HT1080 (cell line): ENCODE results near the gene KBTBD7. TPM values are rescaled to one million over a fixed set of nuclear protein-coding genes. Genes with fewer than 3 reads are reported as not detected.

Source experiments
- DNase-seq: peaks from one replicate; pipeline ENCODE4 v3.0.0-alpha.2; 2015; ENCODE audit warnings: low read depth
- polyA plus RNA-seq, 2 experiments: library from polyadenylated mRNA; depleted of rRNA; stranded (reverse); fragments of >200 nt; gene quantifications; 2 replicates each; pipeline ENCODE4 v1.2.3, GENCODE V29; 2015
- total RNA-seq: library from RNA; depleted of rRNA; stranded (reverse); fragments of >200 nt; shearing (Covaris generic); gene quantifications from 2 replicates; pipeline ENCODE4 v1.2.3, GENCODE V29; 2014; rRNA removed

KBTBD7 gene
- total RNA-seq: 4.1 and 4.3 TPM in 2 replicates
- 4.0 and 5.1 TPM in 2 replicates for polyA plus RNA-seq (2015; cell fraction: cytosol; rRNA removed)
- polyA plus RNA-seq (2015; cell fraction: nucleus; rRNA removed): 7.7 and 8.2 TPM in 2 replicates

- peak; percentile 98 for DNase-seq
Measured at GRCh38 chr13:41193919-41194824, at the start of gene KBTBD7. TSS of gene KBTBD7 (minus strand) at chr13:41194569. CDS start at chr13:41194257, 312 bp downstream.

- no peak for DNase-seq
Measured at GRCh38 chr13:41241626-41242025, 47.3 kb upstream of the KBTBD7 start.

GRCh38 chr13:41236369-41236768, 42.0 kb upstream of the KBTBD7 start:
- DNase-seq: no peak

- DNase-seq: no peak
Measured at GRCh38 chr13:41232578-41233480, 38.5 kb upstream of the KBTBD7 start.

- DNase-seq: peak; percentile 55
Measured at GRCh38 chr13:41231786-41232185, 37.4 kb upstream of the KBTBD7 start.

GRCh38 chr13:41231025-41231677, 36.8 kb upstream of the KBTBD7 start:
- no peak for DNase-seq

- DNase-seq: no peak
Measured at GRCh38 chr13:41229356-41229755, 35.0 kb upstream of the KBTBD7 start.

- DNase-seq: peak; percentile 68
Measured at GRCh38 chr13:41224113-41225110, 30.0 kb upstream of the KBTBD7 start.

GRCh38 chr13:41222259-41222852, 28.0 kb upstream of the KBTBD7 start:
- DNase-seq: peak; percentile 54

GRCh38 chr13:41220401-41220800, 26.0 kb upstream of the KBTBD7 start:
- no peak for DNase-seq

GRCh38 chr13:41216160-41216559, 21.8 kb upstream of the KBTBD7 start:
- DNase-seq: peak; percentile 75

- DNase-seq: no peak
Measured at GRCh38 chr13:41213919-41214318, 19.6 kb upstream of the KBTBD7 start.

GRCh38 chr13:41213316-41213715, 18.9 kb upstream of the KBTBD7 start:
- DNase-seq: no peak

GRCh38 chr13:41212881-41213280, 18.5 kb upstream of the KBTBD7 start:
- no peak for DNase-seq

- no peak for DNase-seq
Measured at GRCh38 chr13:41211062-41211461, 16.7 kb upstream of the KBTBD7 start.

GRCh38 chr13:41206467-41206866, 12.1 kb upstream of the KBTBD7 start:
- DNase-seq: no peak

- no peak for DNase-seq
Measured at GRCh38 chr13:41203810-41204209, 9.4 kb upstream of the KBTBD7 start.

GRCh38 chr13:41200126-41200525, 5.8 kb upstream of the KBTBD7 start:
- DNase-seq: no peak

- DNase-seq: no peak
Measured at GRCh38 chr13:41199526-41199925, 5.2 kb upstream of the KBTBD7 start.

- DNase-seq: no peak
Measured at GRCh38 chr13:41199079-41199478, 4.7 kb upstream of the KBTBD7 start.
